HepG2 (cell line): ENCODE measurements around the gene WDR54. TPM values are rescaled to one million over a fixed set of nuclear protein-coding genes. Genes with fewer than 3 reads are reported as not detected.
"Not testable (repeated sequence)": the region's sequence is repeated elsewhere in the genome, so short reads cannot be mapped to it uniquely, and the experiment has no call there.

Source experiments
- ATAC-seq: fragments of 200-7000 bp; cut with Tn5 transposase; 3 replicates; pipeline ENCODE4 v1.9.1; 2020; ENCODE audit warnings: mild to moderate bottlenecking, moderate library complexity
- BruUV-seq: library from RNA; stranded (reverse); fragments of 400-500 nt; replicated peaks from 2 replicates; lab custom pipeline; 2021; lab: Mats Ljungman, UMichigan
- CTCF ChIA-PET: fragments of 300-600 bp; formaldehyde crosslinking; extraction: SDS; loops from one replicate; lab custom pipeline; 2021; ENCODE audit warnings: low total read pairs, inconsistent platforms, low intra/inter-chr PET ratio; lab: Yijun Ruan, JAX
- POLR2A ChIA-PET: fragments of 350-600 bp; sonication (Branson Sonifier 250); formaldehyde crosslinking; loops from one replicate; lab custom pipeline; 2020; ENCODE audit warnings: antibody characterized with exemption, inconsistent platforms; lab: Yijun Ruan, JAX
- DNase-seq: peaks from one replicate; pipeline ENCODE4 v3.0.0-alpha.2; 2015; ENCODE audit warnings: low spot score
- FAIRE-seq: peaks from 3 replicates; lab custom pipeline; 2011; peaks lifted over from hg19 to GRCh38; lab: Jason Lieb, UNC
- H2AFZ ChIP-seq: one replicate; pipeline ENCODE4 v1.6.1; 2011; ENCODE audit warnings: low read length, inconsistent platforms
- H3K27ac ChIP-seq: fragments of 300-600 bp; 3 replicates; pipeline ENCODE4 v1.8.0; 2011; ENCODE audit warnings: mixed run types, mild to moderate bottlenecking, mixed read lengths, low read length, inconsistent platforms; ENCODE audit not compliant: insufficient read depth; ENCODE audit errors: extremely low read length
- H3K27me3 ChIP-seq, 2 experiments: fragments of 200-600 bp in 1 of 2; 2 replicates in 1 of 2; 3 replicates in 1 of 2; pipeline versions ENCODE4 v1.6.0 to v1.8.0; 2011; ENCODE audit warnings: low read length in 2 of 2, mild to moderate bottlenecking in 2 of 2, moderate library complexity in 2 of 2, inconsistent platforms in 1 of 2; ENCODE audit not compliant: insufficient read depth in 2 of 2, control insufficient read depth in 1 of 2
- H3K36me3 ChIP-seq, 2 experiments: fragments of 200-600 bp in 1 of 2; replicated peaks in 1 of 2; 2 replicates in 1 of 2; 3 replicates in 1 of 2; pipeline versions ENCODE4 v1.5.1 to v1.8.0; 2011; ENCODE audit warnings: low read length in 2 of 2, inconsistent platforms in 1 of 2; ENCODE audit not compliant: insufficient read depth in 2 of 2, control insufficient read depth in 1 of 2
- H3K4me1 ChIP-seq: 2 replicates; pipeline ENCODE4 v1.5.1; 2012; ENCODE audit warnings: low read length, inconsistent platforms; ENCODE audit not compliant: insufficient read depth
- H3K4me2 ChIP-seq: 2 replicates; pipeline ENCODE4 v1.6.0; 2011; ENCODE audit warnings: low read depth, low read length, inconsistent platforms
- H3K4me3 ChIP-seq, 3 experiments: fragments of 200-600 bp in 1 of 3; sonication (generic), shearing (Covaris generic) in 1 of 3; replicated peaks in 1 of 3; 2 replicates each; pipeline ENCODE4 v1.5.1; 2011 to 2016; ENCODE audit warnings: low read length in 3 of 3, inconsistent platforms in 2 of 3, low read depth in 2 of 3, mild to moderate bottlenecking in 2 of 3, control low read depth in 1 of 3, mixed read lengths in 1 of 3; ENCODE audit not compliant: insufficient read depth in 1 of 3
- H3K79me2 ChIP-seq: one replicate; pipeline ENCODE4 v1.6.1; 2011; ENCODE audit warnings: low read length, inconsistent platforms; ENCODE audit not compliant: insufficient read depth
- H3K9ac ChIP-seq: 2 replicates; pipeline ENCODE4 v1.6.0; 2011; ENCODE audit warnings: mild to moderate bottlenecking, low read depth, low read length, inconsistent platforms; ENCODE audit not compliant: insufficient read depth
- H3K9me3 ChIP-seq: 2 replicates; pipeline ENCODE4 v1.5.1; 2012; ENCODE audit warnings: mild to moderate bottlenecking, low read length
- H4K20me1 ChIP-seq: 2 replicates; pipeline ENCODE4 v1.6.0; 2011; ENCODE audit warnings: inconsistent platforms, mild to moderate bottlenecking, low read length, moderate library complexity; ENCODE audit not compliant: insufficient read depth
- AGO1 ChIP-seq: fragments of 200-400 bp; formaldehyde crosslinking; IDR thresholded peaks from 2 replicates; pipeline ENCODE4 v1.6.1; 2017; ENCODE audit warnings: mild to moderate bottlenecking, low read depth, low read length, moderate library complexity; ENCODE audit not compliant: poor library complexity, severe bottlenecking
- HOXA5 ChIP-seq: sonication (generic); formaldehyde crosslinking; IDR thresholded peaks from 2 replicates; pipeline ENCODE4 v1.4.0; 2020; ENCODE audit warnings: missing genetic modification reagents
- HOXA9 ChIP-seq: sonication (generic); formaldehyde crosslinking; IDR thresholded peaks from 2 replicates; pipeline ENCODE4 v1.8.1; 2022; ENCODE audit warnings: missing genetic modification reagents, mild to moderate bottlenecking, moderate library complexity, borderline replicate concordance
- JUNB ChIP-seq: sonication (generic); formaldehyde crosslinking; IDR thresholded peaks from 2 replicates; pipeline ENCODE4 v1.8.0; 2022; ENCODE audit warnings: missing genetic modification reagents, mild to moderate bottlenecking, borderline replicate concordance
- KDM5B ChIP-seq: sonication (generic); formaldehyde crosslinking; IDR thresholded peaks from 2 replicates; pipeline ENCODE4 v1.4.0; 2020; ENCODE audit warnings: missing genetic modification reagents, mild to moderate bottlenecking, borderline replicate concordance
- PAF1 ChIP-seq: IDR thresholded peaks from 2 replicates; pipeline ENCODE4 v1.6.1; 2016; ENCODE audit warnings: missing genetic modification reagents, missing compliant biosample characterization
- POLR2G ChIP-seq: fragments of 200-400 bp; formaldehyde crosslinking; IDR thresholded peaks from 2 replicates; pipeline ENCODE4 v1.6.1; 2018; ENCODE audit warnings: mild to moderate bottlenecking, low read depth, low read length, moderate library complexity
- RBM22 ChIP-seq: fragments of 200-400 bp; formaldehyde crosslinking; optimal IDR thresholded peaks from 2 replicates; pipeline ENCODE3; 2017; ENCODE audit warnings: mild to moderate bottlenecking, low read length, moderate library complexity
- REL ChIP-seq: sonication (generic); formaldehyde crosslinking; conservative IDR thresholded peaks from 2 replicates; pipeline ENCODE4 v1.8.0; 2022; ENCODE audit warnings: mild to moderate bottlenecking, missing genetic modification reagents, moderate library complexity
- SP2 ChIP-seq: sonication (generic); formaldehyde crosslinking; IDR thresholded peaks from 2 replicates; pipeline ENCODE4 v1.5.1; 2020; ENCODE audit warnings: mild to moderate bottlenecking, missing genetic modification reagents
- ZBTB38 ChIP-seq: sonication (generic); formaldehyde crosslinking; IDR thresholded peaks from 2 replicates; pipeline ENCODE4 v1.5.1; 2020; ENCODE audit warnings: mild to moderate bottlenecking, missing genetic modification reagents
- ZC3H13 ChIP-seq: sonication (generic); formaldehyde crosslinking; IDR thresholded peaks from 2 replicates; pipeline ENCODE4 v1.8.1; 2023; ENCODE audit warnings: mild to moderate bottlenecking, missing genetic modification reagents, moderate library complexity
- ZNF432 ChIP-seq: sonication (generic); formaldehyde crosslinking; IDR thresholded peaks from 2 replicates; pipeline ENCODE4 v1.5.0; 2020; ENCODE audit warnings: missing genetic modification reagents, mild to moderate bottlenecking, borderline replicate concordance
- ZNF460 ChIP-seq: sonication (generic); formaldehyde crosslinking; IDR thresholded peaks from 2 replicates; pipeline ENCODE4 v1.5.1; 2020; ENCODE audit warnings: missing genetic modification reagents, mild to moderate bottlenecking, borderline replicate concordance
- ZNF558 ChIP-seq: sonication (generic); formaldehyde crosslinking; IDR thresholded peaks from 2 replicates; pipeline ENCODE4 v1.9.0; 2022; ENCODE audit warnings: mild to moderate bottlenecking, missing genetic modification reagents, borderline replicate concordance
- ZNF75D ChIP-seq: sonication (generic); formaldehyde crosslinking; IDR thresholded peaks from 2 replicates; pipeline ENCODE4 v1.8.1; 2023; ENCODE audit warnings: missing genetic modification reagents, mild to moderate bottlenecking, borderline replicate concordance
- WGBS: methylation state at CpG from one replicate; pipeline ENCODE4 v1.1.6; 2017; ENCODE audit warnings: low lambda C conversion rate; 5-methylcytosine and 5-hydroxymethylcytosine counted together
- in situ Hi-C: cut with HindIII; loops from 2 replicates; pipeline ENCODE4 v1.10.0; 2017; ENCODE audit warnings: low pct_unique_long_range_greater_than_20kb; ENCODE audit not compliant: extremely low pct_ligation_motif_present
- intact Hi-C: fragments of 100-400 bp; cut with micrococcal nuclease; formaldehyde crosslinking; loops from one replicate; pipeline ENCODE4 v1.10.0; 2022; ENCODE audit not compliant: unreplicated experiment
- polyA plus RNA-seq, 8 experiments: library from polyadenylated mRNA; depleted of rRNA in 3 of 8; stranded (reverse) in 7 of 8; unstranded in 1 of 8; fragments of >200 nt; fragmentation: Illumina TruSeq in 4 of 8; extraction: Trizol in 4 of 8; gene quantifications; 2 replicates each; pipeline versions ENCODE4 v1.2.1 to v1.2.3, GENCODE V29; 2011 to 2016; ENCODE audit warnings: low read depth in 4 of 8, missing spikeins in 1 of 8, mixed read lengths in 1 of 8; ENCODE audit not compliant: insufficient read depth in 1 of 8
- total RNA-seq, 5 experiments: library from RNA; depleted of rRNA; stranded (reverse); fragments of >200 nt; fragmentation: Illumina TruSeq; extraction: Trizol; gene quantifications; 2 replicates each; pipeline ENCODE4 v1.2.3, GENCODE V29; 2016; ENCODE audit warnings: low read depth in 1 of 5
- TF ChIP-seq, protein P1 (sequence below): sonication (generic); formaldehyde crosslinking; IDR thresholded peaks from 2 replicates; pipeline ENCODE4 v1.8.1; 2023; ENCODE audit warnings: mild to moderate bottlenecking, moderate library complexity, missing genetic modification reagents

Gene WDR54
- total and polyA plus RNA-seq, 2 of the 13 experiments (the other 11 are each of a cell fraction or from before 2014, with no cell fraction given): 2.0 to 17.3 TPM

DNA sequence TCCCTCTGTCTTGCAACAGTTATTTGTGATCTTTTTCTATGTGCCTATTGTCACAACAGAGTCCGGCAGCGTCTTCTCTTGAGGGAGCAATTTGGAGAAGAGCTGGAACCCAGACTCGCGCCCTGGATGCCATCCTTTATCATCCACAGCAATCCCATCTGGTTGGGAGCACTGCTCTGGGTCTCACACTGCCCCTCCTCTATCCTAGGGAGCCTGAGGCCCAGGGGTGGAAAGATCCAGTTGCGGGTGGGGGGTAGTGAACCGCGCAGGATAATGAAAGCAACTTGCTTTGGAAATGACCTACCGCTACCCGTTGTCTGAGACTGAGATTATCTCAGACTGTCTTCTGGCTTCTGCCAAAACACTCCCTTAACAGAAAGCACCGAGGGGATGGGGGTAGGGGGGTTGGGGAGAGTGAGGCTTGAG is 37.4 kb downstream of the WDR54 start (continued):
- TF ChIP-seq, protein P1, sequence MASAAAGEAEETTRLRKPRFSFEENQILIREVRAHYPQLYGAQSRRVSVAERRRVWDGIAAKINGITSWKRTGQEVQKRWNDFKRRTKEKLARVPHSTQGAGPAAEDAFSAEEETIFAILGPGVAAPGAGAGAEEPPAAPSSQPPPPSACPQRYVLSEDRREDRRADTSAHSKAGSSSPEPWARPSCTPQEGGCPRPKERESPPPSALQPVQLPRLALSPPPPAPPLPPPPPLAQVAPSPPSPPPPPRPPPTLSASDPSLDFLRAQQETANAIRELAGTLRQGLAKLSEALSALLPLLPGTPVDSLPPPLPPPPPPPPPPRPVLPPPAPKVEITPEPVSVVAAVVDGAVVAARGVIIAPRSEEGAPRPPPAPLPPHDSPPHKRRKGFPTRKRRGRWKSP (CRISPR knock-in tag): 0 out of 2 replicates have a peak, but pooled peaks have one; percentile 5
- TF ChIP-seq ZNF460 (CRISPR knock-in tag) (no peak), ZNF75D (CRISPR knock-in tag) (no peak), HOXA5 (CRISPR knock-in tag) (no peak), ZNF432 (CRISPR knock-in tag) (no peak)

DNA sequence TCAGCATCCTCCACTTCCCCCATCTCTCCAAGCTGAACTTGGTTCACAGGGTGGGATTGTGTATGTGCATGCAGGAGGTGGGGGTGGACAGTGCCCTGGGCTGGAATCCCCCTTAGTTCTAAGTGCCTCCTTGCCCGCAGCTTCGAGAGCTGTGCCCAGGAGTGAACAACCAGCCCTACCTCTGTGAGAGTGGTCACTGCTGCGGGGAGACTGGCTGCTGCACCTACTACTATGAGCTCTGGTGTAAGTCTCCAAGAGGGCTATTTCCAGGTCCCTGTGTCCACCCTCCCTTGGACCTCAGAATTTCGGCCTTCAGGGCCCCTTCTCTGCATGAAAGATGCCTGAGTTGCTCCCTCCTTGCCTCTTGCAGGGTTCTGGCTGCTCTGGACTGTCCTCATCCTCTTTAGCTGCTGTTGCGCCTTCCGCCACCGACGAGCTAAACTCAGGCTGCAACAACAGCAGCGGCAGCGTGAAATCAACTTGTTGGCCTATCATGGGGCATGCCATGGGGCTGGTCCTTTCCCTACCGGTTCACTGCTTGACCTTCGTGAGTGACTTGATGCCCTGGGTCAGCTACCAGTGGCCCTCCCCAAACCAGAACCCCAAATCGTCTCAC is 38.1 kb downstream of the WDR54 start:
- H3K9me3 ChIP-seq, H2AFZ ChIP-seq, H3K9ac ChIP-seq, ATAC-seq, BruUV-seq, H3K27ac ChIP-seq, DNase-seq, H3K27me3 ChIP-seq, in situ Hi-C loops, FAIRE-seq, H4K20me1 ChIP-seq, CTCF ChIA-PET: not testable (repeated sequence)
- peaks cover 41% of the 10 kb centered on the region for H3K4me1 ChIP-seq
- H3K4me3 ChIP-seq: peak overlapping the region; percentile 65 to 88 (median 86); a peak in 4 of 6 replicates
- peak overlapping the region; percentile 98 for H3K4me2 ChIP-seq
- WGBS: 87% methylated on average over 12 of the region's 13 CpGs
- POLR2A ChIA-PET: interaction anchor here (1.8 to 12.4 kb wide), 10 partner anchors 13 to 70 kb away, joined by 8 to 342 read pairs (median 38); partner anchors contain the start of genes AUP1, C2orf81, CCDC142 and HTRA2
- H3K36me3 ChIP-seq: peaks cover 1 to 24% of the 10 kb centered on the region in 2 experiments
- peaks cover 38% of the 10 kb centered on the region for H3K79me2 ChIP-seq
- intact Hi-C loops: loop anchor here (2.0 kb wide), 2 partner anchors 13 to 69 kb away; partner anchors contain the start of genes AUP1, HTRA2 and MRPL53
- TF ChIP-seq KDM5B (CRISPR knock-in tag) (0 out of 2 replicates have a peak, but pooled peaks have one; percentile 53), PAF1 (CRISPR knock-in tag) (peak; percentile 58; the same call in 1 of the 2 replicates), JUNB (CRISPR knock-in tag) (peak; percentile 13; the same call in 1 of the 2 replicates), RBM22 (peak; percentile 10), AGO1 (peak; percentile 38), ZC3H13 (0 out of 2 replicates have a peak, but pooled peaks have one; percentile 67), REL (CRISPR knock-in tag) (0 out of 2 replicates have a peak, but pooled peaks have one; percentile 41), ZNF558 (CRISPR knock-in tag) (peak; percentile 7; the same call in 1 of the 2 replicates), SP2 (CRISPR knock-in tag) (peak; percentile 12; the same call in 1 of the 2 replicates), ZBTB38 (CRISPR knock-in tag) (0 out of 2 replicates have a peak, but pooled peaks have one; percentile 16), POLR2G (peak; percentile 58), HOXA9 (0 out of 2 replicates have a peak, but pooled peaks have one; percentile 39)
